Panc1 (cell line): ENCODE results near the gene FER1L5. TPM values are rescaled to one million over a fixed set of nuclear protein-coding genes. Genes with fewer than 3 reads are reported as not detected.

ENCODE experiments used
- ATAC-seq: fragments of 200-7000 bp; cut with Tn5 transposase; 2 replicates; pipeline ENCODE4 v1.9.1; 2020; ENCODE audit warnings: mild to moderate bottlenecking, moderate library complexity
- BruUV-seq: library from RNA; stranded (reverse); fragments of 400-500 nt; replicated peaks from 2 replicates; lab custom pipeline; 2021; lab: Mats Ljungman, UMichigan
- CTCF ChIA-PET: fragments of 300-600 bp; sonication (Branson Sonifier 250); formaldehyde crosslinking; loops from one replicate; lab custom pipeline; 2022; ENCODE audit warnings: antibody characterized with exemption; lab: Charles Lee
- POLR2A ChIA-PET: fragments of 300-600 bp; sonication (Branson Sonifier 250); formaldehyde crosslinking; loops from one replicate; lab custom pipeline; 2022; ENCODE audit warnings: antibody characterized with exemption; lab: Charles Lee
- DNase-seq: peaks from one replicate; pipeline ENCODE4 v3.0.0-alpha.2; 2010; ENCODE audit warnings: low read depth, low spot score
- H3K27ac ChIP-seq: 2 replicates; pipeline ENCODE4 v1.5.1; 2011; ENCODE audit warnings: mild to moderate bottlenecking, low read length, inconsistent platforms
- H3K27me3 ChIP-seq: fragments of 200-500 bp; sonication (Bioruptor generic); 2 replicates; pipeline ENCODE4 v1.6.0; 2014; ENCODE audit warnings: low read length, inconsistent platforms; ENCODE audit not compliant: control insufficient read depth, insufficient read depth
- H3K36me3 ChIP-seq: fragments of 200-500 bp; sonication (Bioruptor generic); 2 replicates; pipeline ENCODE4 v1.5.1; 2014; ENCODE audit warnings: inconsistent platforms, mild to moderate bottlenecking, low read length, moderate library complexity; ENCODE audit not compliant: control insufficient read depth, insufficient read depth
- H3K4me1 ChIP-seq: 2 replicates; pipeline ENCODE4 v1.5.1; 2011; ENCODE audit warnings: inconsistent platforms, mild to moderate bottlenecking, low read length, moderate library complexity; ENCODE audit not compliant: control insufficient read depth, insufficient read depth
- H3K4me3 ChIP-seq, 2 experiments: 2 replicates each; pipeline ENCODE4 v1.5.1; 2011 to 2012; ENCODE audit warnings: low read depth in 2 of 2, low read length in 2 of 2, mild to moderate bottlenecking in 2 of 2, inconsistent platforms in 1 of 2, moderate library complexity in 1 of 2
- H3K9me3 ChIP-seq: fragments of 200-500 bp; sonication (Bioruptor generic); 2 replicates; pipeline ENCODE4 v1.5.1; 2014; ENCODE audit warnings: low read depth, mild to moderate bottlenecking, inconsistent platforms, low read length, moderate library complexity; ENCODE audit not compliant: control insufficient read depth, insufficient read depth
- POLR2AphosphoS5 ChIP-seq: IDR thresholded peaks from 2 replicates; pipeline ENCODE4 v1.6.1; 2012; ENCODE audit warnings: mild to moderate bottlenecking, low read depth, low read length, moderate library complexity
- REST ChIP-seq, 2 experiments: IDR thresholded peaks; 2 replicates each; pipeline ENCODE4 v1.6.1; 2011 to 2012; ENCODE audit warnings: low read depth in 2 of 2, control low read depth in 1 of 2, low read length in 1 of 2, mild to moderate bottlenecking in 1 of 2, moderate library complexity in 1 of 2; ENCODE audit not compliant: insufficient read depth in 1 of 2
- SIN3A ChIP-seq: IDR thresholded peaks from 2 replicates; pipeline ENCODE4 v1.6.1; 2012; ENCODE audit warnings: low read depth, mild to moderate bottlenecking, low read length, moderate library complexity, borderline replicate concordance; ENCODE audit not compliant: insufficient read depth
- TCF7L2 ChIP-seq: IDR thresholded peaks from 2 replicates; pipeline ENCODE4 v1.6.1; 2011; ENCODE audit warnings: mild to moderate bottlenecking, low read depth, low read length, inconsistent platforms
- in situ Hi-C: cut with HindIII; loops from 2 replicates; pipeline ENCODE4 v1.10.0; 2016; ENCODE audit warnings: low sequenced_read_pairs, low pct_unique_long_range_greater_than_20kb
- intact Hi-C: fragments of 100-400 bp; cut with micrococcal nuclease; formaldehyde crosslinking; loops from one replicate; pipeline ENCODE4 v1.10.0; 2022; ENCODE audit not compliant: unreplicated experiment
- total RNA-seq: library from RNA; stranded (reverse); gene quantifications from one replicate; pipeline ENCODE4 v1.2.1, GENCODE V29; 2021; ENCODE audit not compliant: unreplicated experiment
- TF ChIP-seq, protein P1 (sequence below): fragments of 450-650 bp; IDR thresholded peaks from 2 replicates; pipeline ENCODE4 v1.5.1; 2017; ENCODE audit warnings: mild to moderate bottlenecking

The FER1L5 gene
- total RNA-seq, 1 experiment from 2014 or later: not detected

DNA sequence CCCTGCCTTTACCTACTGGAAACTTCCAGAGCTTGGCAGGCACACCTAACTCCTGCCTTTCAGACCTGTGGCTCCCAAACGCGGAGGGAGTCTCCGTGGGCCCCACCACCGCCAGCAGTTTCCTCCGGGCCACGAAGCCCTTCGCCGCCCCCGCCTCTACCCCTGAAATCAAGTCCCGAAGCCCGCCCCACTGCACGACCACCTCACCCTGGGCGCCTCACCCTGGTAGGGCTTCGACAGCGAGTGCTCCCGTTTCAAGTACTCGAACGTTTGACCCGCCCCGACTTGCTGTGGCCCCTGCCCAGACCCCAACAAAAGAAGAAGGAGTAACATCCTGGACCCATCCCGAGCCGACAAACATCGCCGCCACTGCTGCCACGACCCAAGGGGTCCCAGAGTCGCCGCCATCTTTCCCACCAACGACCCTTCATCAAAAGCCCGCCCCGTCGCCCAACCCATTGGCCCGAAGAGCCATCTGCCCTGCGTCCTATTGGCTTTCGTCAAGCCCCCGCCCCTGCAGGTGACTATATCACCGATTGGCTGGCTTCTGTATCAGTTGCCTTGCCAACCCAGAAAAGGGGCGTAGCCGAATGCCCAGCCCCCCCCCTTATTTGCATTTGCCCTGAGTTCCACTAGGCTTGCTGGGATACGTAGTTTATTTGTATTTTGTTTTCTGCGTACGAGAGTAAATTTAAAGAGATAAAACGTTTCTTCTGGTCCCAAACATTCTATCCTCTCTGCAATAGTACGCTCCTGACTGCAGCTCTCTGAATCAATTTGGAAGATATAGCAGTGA lies 97.3 kb downstream of the FER1L5 start, which contains the start of gene LMAN2L:
TSS of gene LMAN2L (minus strand) at position 432 of the 796 bp plus-strand sequence. CDS start at position 408, 24 bp downstream.
- peak; percentile 100 for ATAC-seq
- intact Hi-C loops: no loop called here

DNA sequence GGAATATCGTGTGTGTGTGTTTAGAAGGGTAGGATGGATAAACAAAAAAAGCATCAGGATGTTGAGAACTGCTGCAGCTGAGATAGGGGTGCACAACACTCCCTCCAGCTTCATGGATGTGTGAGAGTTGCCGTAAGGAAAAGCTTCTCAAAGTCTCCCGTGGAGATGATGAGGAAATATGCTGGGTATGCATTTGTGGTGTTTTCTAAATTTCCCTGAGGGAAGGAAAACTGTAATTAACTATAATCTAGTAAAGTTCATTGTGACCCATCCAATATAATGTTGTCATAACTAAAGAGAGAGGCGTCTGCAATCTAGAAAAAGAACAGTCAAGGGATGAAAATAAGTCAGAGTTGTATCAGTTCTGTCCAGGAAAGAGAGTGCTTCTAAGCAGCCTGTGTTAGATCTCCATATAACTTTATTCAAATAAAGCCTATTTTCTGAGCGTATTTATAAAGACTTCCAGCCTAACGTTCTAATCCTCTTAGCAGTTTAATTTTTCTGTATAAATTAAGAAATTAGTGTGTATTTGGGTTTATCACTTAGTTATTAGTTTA lies 104.6 kb downstream of the FER1L5 start:
- H3K27me3 ChIP-seq: no peaks in the 10 kb centered on the region
- ChIA-PET CTCF (no interaction called here), POLR2A (interaction anchor here (0.7 kb wide), 1 partner anchor 615 kb away, joined by 4 read pairs; no protein-coding TSS in a partner anchor)
- TF ChIP-seq, protein P1, sequence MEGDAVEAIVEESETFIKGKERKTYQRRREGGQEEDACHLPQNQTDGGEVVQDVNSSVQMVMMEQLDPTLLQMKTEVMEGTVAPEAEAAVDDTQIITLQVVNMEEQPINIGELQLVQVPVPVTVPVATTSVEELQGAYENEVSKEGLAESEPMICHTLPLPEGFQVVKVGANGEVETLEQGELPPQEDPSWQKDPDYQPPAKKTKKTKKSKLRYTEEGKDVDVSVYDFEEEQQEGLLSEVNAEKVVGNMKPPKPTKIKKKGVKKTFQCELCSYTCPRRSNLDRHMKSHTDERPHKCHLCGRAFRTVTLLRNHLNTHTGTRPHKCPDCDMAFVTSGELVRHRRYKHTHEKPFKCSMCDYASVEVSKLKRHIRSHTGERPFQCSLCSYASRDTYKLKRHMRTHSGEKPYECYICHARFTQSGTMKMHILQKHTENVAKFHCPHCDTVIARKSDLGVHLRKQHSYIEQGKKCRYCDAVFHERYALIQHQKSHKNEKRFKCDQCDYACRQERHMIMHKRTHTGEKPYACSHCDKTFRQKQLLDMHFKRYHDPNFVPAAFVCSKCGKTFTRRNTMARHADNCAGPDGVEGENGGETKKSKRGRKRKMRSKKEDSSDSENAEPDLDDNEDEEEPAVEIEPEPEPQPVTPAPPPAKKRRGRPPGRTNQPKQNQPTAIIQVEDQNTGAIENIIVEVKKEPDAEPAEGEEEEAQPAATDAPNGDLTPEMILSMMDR: no peak
- TF ChIP-seq POLR2AphosphoS5 (no peak), SIN3A (no peak), REST (IDR thresholded peaks at IDR 0.05; ENCODE audit: insufficient read depth in 1 of 2, low read depth in 2 of 2, low read length in 1 of 2) (no peak), TCF7L2 (no peak)
- intact Hi-C loops: no loop called here
- no peak overlapping the region for H3K27ac ChIP-seq
- DNase-seq (no peak), ATAC-seq (no peak)
- no TSS peak for BruUV-seq
- H3K4me1 ChIP-seq: no peaks in the 10 kb centered on the region
- no peaks in the 10 kb centered on the region for H3K9me3 ChIP-seq
- in situ Hi-C loops: no loop called here
- H3K36me3 ChIP-seq: no peaks in the 10 kb centered on the region
- no peak overlapping the region for H3K4me3 ChIP-seq

More for the DNA sequence above, 97.3 kb downstream of the FER1L5 start, which contains the start of gene LMAN2L:
- POLR2A ChIA-PET: no interaction called here
- DNase-seq: peak; percentile 88
- no peaks in the 10 kb centered on the region for H3K9me3 ChIP-seq
- H3K4me1 ChIP-seq: peaks cover 6% of the 10 kb centered on the region; the same call in 1 of the 2 replicates
- H3K36me3 ChIP-seq: peaks cover 4% of the 10 kb centered on the region; the same call in 1 of the 2 replicates
- CTCF ChIA-PET: no interaction called here
- no TSS peak for BruUV-seq
- in situ Hi-C loops: no loop called here
- peak; percentile 85 for TF ChIP-seq POLR2AphosphoS5
- TF ChIP-seq, protein P1: no peak
- peak within 1 kb of the TSS; percentile 82 to 83 for H3K4me3 ChIP-seq
- no peaks in the 10 kb centered on the region for H3K27me3 ChIP-seq
- peak within 1 kb of the TSS; percentile 90 for H3K27ac ChIP-seq
